ENCODE data around the gene RAPGEF4.

DNA sequence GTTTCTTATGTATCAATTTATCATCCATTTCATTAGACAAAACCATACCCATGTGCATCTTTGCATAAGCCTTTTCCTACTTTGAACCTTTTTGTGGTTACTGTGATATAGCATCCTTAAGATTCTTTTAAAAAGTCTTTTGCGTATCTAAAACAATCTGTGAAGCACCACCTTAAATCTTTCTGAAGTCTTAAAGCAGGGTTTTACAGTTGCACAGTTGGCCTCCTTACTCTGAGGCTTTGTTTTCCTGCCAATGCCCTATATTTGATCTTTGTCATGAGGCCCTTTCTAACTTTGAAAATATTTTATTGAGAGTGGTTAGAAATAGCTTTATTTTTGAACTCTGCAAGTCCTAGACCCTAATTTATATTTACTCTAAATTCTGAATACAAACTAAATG is 176.6 kb downstream of the RAPGEF4 start:
- TF ChIP-seq, protein P1, sequence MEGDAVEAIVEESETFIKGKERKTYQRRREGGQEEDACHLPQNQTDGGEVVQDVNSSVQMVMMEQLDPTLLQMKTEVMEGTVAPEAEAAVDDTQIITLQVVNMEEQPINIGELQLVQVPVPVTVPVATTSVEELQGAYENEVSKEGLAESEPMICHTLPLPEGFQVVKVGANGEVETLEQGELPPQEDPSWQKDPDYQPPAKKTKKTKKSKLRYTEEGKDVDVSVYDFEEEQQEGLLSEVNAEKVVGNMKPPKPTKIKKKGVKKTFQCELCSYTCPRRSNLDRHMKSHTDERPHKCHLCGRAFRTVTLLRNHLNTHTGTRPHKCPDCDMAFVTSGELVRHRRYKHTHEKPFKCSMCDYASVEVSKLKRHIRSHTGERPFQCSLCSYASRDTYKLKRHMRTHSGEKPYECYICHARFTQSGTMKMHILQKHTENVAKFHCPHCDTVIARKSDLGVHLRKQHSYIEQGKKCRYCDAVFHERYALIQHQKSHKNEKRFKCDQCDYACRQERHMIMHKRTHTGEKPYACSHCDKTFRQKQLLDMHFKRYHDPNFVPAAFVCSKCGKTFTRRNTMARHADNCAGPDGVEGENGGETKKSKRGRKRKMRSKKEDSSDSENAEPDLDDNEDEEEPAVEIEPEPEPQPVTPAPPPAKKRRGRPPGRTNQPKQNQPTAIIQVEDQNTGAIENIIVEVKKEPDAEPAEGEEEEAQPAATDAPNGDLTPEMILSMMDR (IDR thresholded peaks at IDR 0.05), result no peak
- TF ChIP-seq POLR2A (IDR thresholded peaks at IDR 0.05) (no peak), POLR2AphosphoS5 (IDR thresholded peaks at IDR 0.05) (no peak)

All from stomach (tissue), 4 donors.